Measurements from ENCODE around the gene EID3. TPM values are rescaled to one million over a fixed set of nuclear protein-coding genes. Genes with fewer than 3 reads are reported as not detected.

EID3 gene
- total and polyA plus RNA-seq, 3 donors from 2014 or later = 59.3 to 139 (median 63.0) TPM

DNA sequence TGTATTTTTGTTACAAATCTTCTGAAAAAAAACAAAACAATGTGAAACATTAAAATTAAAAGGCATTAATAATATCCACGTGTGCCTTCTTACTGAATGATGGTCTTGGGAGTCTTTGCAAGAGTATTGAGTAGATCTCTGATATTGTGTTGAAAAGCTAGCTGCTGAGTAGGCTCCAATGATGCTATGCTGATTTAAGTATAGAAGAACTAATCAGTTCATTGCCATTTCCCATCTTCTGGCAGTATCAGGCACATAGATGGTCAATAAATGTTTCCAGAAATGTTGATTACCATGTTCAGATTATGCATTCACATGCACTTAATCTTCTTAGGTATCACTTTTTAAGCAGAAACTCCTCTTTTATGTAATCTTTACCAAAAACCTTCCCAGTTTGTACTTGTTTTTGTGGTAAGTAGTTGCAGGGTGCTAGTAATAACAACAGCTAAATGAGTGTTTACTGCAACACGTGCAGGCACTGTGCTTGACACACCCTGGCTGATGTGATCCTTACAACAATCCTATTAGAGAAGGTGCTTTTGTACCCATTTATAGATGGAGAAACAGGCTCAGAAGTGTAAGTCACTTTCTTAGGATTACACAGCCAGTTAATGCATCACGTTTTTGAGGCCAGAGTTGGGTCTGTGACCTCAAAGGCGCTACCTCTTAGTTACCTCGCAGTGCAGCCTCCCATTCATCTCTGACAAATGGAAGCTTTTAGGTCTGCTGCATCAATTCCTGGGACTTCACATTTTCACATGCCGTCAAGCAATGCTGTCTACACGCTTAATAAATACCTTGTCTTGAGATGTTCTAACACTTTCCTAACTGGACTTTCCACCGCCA lies 46.9 kb downstream of the EID3 start:
- Histone ChIP-seq H3K27ac (no peak overlapping the region), H3K36me3 (ENCODE audit: low read depth, missing control alignments) (no peaks in the 10 kb centered on the region), H3K9me3 (no peaks in the 10 kb centered on the region), H3K27me3 (no peaks in the 10 kb centered on the region), H3K4me3 (no peak overlapping the region), H3K4me1 (no peaks in the 10 kb centered on the region)
- WGBS, 2 donors = 91 to 94% methylated on average over 8 of the region's 8 CpGs
- DNase-seq = no peak
- intact Hi-C loops (cut with DNase I; ENCODE audit: low total_unique reads) = loop anchor here (10.0 kb wide), 1 partner anchor 146 kb away; no protein-coding TSS in a partner anchor
- no peak for TF ChIP-seq POLR2A (IDR thresholded peaks at IDR 0.05)
- TF ChIP-seq, protein P1, sequence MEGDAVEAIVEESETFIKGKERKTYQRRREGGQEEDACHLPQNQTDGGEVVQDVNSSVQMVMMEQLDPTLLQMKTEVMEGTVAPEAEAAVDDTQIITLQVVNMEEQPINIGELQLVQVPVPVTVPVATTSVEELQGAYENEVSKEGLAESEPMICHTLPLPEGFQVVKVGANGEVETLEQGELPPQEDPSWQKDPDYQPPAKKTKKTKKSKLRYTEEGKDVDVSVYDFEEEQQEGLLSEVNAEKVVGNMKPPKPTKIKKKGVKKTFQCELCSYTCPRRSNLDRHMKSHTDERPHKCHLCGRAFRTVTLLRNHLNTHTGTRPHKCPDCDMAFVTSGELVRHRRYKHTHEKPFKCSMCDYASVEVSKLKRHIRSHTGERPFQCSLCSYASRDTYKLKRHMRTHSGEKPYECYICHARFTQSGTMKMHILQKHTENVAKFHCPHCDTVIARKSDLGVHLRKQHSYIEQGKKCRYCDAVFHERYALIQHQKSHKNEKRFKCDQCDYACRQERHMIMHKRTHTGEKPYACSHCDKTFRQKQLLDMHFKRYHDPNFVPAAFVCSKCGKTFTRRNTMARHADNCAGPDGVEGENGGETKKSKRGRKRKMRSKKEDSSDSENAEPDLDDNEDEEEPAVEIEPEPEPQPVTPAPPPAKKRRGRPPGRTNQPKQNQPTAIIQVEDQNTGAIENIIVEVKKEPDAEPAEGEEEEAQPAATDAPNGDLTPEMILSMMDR (IDR thresholded peaks at IDR 0.05) = no peak

DNA sequence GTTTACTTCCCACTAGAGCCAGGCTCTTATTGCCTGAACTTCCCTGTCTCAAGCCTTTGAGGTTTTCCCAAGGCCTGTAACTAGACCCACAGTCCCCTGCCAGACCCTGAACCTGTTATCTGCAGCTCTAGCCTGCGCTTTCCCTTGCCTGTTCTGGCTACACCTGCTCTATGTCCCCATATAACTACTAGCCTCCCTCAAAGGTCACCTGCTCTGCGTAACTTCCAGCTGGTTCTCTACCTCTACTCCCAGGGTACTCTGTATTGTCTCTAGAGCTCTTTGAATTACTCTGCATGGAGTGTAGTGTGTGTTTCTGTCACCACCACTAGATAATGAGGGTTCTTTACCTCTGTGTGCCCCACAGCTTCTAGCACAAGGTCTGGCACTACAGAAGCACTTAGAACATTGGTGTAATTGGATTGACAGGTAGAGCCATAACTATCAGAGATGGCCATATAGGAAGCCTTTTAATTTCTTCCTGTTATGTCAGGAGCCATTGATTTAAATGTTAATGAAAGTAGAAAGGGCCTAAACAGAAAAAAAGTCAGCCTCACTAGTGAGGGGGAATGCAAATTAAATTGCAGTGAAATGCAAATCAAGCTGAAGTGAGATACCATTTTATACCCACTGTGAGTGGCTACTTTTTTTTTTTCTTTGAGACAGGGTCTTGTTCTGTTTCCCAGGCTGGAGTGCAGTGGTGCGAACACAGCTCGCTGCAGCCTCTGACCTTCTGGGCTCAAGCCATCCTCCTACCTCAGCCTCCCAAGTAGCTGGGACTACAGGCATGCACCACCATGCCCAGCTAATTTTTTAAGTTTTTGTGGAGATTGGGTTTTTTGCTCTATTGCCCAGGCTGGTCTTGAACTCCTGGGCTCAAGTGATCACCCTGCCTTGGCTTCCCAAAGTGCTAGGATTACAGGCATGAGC lies 47.8 kb downstream of the EID3 start:
- TF ChIP-seq POLR2A (IDR thresholded peaks at IDR 0.05) = no peak
- TF ChIP-seq, protein P1 (IDR thresholded peaks at IDR 0.05) = no peak
- intact Hi-C loops (cut with DNase I; ENCODE audit: low total_unique reads) = loop anchor here (10.0 kb wide), 1 partner anchor 147 kb away; no protein-coding TSS in a partner anchor
- Histone ChIP-seq H3K4me3 (no peak overlapping the region), H3K27me3 (no peaks in the 10 kb centered on the region), H3K4me1 (no peaks in the 10 kb centered on the region), H3K9me3 (no peaks in the 10 kb centered on the region), H3K36me3 (ENCODE audit: low read depth, missing control alignments) (no peaks in the 10 kb centered on the region), H3K27ac (no peak overlapping the region)
- DNase-seq = no peak
- 96% methylated on average over 4 of the region's 4 CpGs for WGBS, 2 donors

DNA sequence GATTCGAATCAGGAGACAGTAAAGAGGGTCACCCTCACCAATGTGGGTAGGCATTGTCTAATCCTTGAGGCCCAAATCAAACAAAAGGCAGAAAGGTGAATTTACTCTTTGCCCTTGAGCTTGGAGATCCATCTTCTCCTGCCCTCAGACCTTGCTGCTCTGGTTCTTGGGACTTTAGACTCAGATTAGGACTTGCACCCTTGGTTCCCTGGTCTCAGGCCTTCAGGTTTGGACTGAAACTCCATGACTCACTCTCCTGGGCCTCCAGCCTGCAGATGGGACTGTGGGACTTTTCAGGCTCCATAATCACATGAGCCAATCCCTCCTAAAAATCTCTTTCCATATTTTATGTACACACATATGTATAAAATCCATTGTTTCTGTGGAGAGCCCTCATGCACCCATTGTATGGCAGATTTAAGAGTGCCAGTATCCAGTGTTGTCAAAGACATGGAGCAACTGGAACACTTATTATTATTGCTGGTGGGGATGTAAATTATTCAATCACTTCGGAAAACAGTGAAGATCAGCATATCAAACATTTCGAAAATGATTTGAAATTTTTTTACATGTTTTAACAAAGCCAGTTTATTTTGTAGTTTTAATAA lies 48.7 kb downstream of the EID3 start:
- intact Hi-C loops (cut with DNase I; ENCODE audit: low total_unique reads) = loop anchor here (10.0 kb wide), 1 partner anchor 147 kb away; no protein-coding TSS in a partner anchor
- DNase-seq = no peak
- TF ChIP-seq, protein P1 (IDR thresholded peaks at IDR 0.05) = no peak
- TF ChIP-seq POLR2A (IDR thresholded peaks at IDR 0.05) = no peak
- Histone ChIP-seq H3K4me1 (no peaks in the 10 kb centered on the region), H3K27me3 (no peaks in the 10 kb centered on the region), H3K4me3 (no peak overlapping the region), H3K36me3 (ENCODE audit: low read depth, missing control alignments) (no peaks in the 10 kb centered on the region), H3K27ac (no peak overlapping the region), H3K9me3 (no peaks in the 10 kb centered on the region)
- 84 to 95% methylated on average over 3 of the region's 3 CpGs for WGBS, 2 donors

DNA sequence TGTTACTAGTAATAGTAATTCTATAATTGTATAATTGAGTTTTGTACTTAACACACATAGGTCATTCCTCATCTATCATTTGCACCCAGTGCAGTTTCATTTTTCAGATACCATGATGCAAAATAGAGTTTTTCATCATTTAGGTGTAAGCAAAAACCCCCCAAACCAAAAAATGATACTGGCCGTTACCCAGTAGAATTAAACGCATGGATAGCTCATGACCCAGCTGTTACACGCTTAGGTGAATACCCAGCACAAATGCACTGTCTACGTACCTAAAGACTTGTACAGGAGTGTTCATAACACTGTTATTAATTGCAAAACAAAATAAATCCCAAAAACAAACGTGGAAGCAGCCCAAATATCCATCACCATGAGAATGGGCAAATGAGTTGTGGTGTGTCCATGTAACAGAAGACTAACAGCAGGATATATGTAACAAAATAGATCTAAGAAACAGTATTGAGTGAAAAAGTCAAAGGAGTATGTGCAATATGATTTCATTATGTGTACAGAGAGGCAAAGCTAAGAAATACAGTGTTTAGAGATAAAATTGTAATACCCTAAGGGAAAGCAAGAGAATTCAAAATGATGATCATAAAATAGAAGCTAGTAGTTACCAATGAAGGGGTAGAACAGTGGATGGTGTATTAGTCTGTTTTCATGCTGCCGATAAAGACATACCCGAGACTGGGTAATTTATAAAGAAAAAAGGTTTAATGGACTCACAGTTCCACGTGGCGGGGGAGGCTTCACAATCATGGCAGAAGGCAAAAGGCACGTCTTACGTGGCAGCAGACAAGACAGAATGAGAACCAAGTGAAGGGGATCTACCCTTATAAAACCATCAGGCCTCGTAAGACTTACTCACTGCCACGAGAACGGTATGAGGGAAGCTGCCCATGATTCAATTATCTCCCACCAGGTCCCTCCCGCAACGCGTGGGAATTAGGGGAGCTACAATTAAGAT lies 49.8 kb downstream of the EID3 start:
- Histone ChIP-seq H3K4me1 (no peaks in the 10 kb centered on the region), H3K36me3 (ENCODE audit: low read depth, missing control alignments) (no peaks in the 10 kb centered on the region), H3K4me3 (no peak overlapping the region), H3K27me3 (no peaks in the 10 kb centered on the region), H3K27ac (no peak overlapping the region), H3K9me3 (no peaks in the 10 kb centered on the region)
- intact Hi-C loops (cut with DNase I; ENCODE audit: low total_unique reads) = loop anchor here (10.0 kb wide), 1 partner anchor 148 kb away; no protein-coding TSS in a partner anchor
- 91% methylated on average over 17 of the region's 17 CpGs for WGBS, 2 donors
- no peak for TF ChIP-seq POLR2A (IDR thresholded peaks at IDR 0.05)
- TF ChIP-seq, protein P1 (IDR thresholded peaks at IDR 0.05) = no peak
- DNase-seq = no peak
